HG03196 (cell line): ENCODE data around the gene ATXN3.
A peak's percentile ranks its signal among the peaks of the same experiment; 100 is the strongest.
"Not testable (repeated sequence)": the region's sequence is repeated elsewhere in the genome, so short reads cannot be mapped to it uniquely, and the experiment has no call there.

Source experiments
- ATAC-seq: cut with Tn5 transposase; IDR thresholded peaks from one replicate; pipeline ENCODE4 v1.9.1; 2021; ENCODE audit not compliant: unreplicated experiment

The ATXN3 gene

DNA sequence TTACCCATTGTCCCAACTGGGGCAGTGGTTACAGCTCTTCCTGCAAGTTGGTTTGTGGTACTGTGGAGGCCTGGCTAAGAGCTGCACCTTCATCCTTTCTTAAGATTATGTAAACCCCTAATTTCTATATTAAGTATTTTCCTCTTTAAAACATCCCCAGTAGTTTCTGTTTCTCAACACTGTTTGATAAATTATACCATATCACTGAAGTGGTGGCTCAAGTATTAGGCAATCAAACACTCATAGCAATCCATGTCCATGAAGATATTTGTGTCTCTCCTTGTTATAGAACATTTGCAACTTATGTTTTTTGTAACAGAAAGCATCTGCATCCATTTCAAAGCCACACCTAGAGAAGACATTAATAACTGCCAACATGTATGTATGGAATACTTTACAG, 31.8 kb downstream of the ATXN3 start:
- ATAC-seq: no peak

DNA sequence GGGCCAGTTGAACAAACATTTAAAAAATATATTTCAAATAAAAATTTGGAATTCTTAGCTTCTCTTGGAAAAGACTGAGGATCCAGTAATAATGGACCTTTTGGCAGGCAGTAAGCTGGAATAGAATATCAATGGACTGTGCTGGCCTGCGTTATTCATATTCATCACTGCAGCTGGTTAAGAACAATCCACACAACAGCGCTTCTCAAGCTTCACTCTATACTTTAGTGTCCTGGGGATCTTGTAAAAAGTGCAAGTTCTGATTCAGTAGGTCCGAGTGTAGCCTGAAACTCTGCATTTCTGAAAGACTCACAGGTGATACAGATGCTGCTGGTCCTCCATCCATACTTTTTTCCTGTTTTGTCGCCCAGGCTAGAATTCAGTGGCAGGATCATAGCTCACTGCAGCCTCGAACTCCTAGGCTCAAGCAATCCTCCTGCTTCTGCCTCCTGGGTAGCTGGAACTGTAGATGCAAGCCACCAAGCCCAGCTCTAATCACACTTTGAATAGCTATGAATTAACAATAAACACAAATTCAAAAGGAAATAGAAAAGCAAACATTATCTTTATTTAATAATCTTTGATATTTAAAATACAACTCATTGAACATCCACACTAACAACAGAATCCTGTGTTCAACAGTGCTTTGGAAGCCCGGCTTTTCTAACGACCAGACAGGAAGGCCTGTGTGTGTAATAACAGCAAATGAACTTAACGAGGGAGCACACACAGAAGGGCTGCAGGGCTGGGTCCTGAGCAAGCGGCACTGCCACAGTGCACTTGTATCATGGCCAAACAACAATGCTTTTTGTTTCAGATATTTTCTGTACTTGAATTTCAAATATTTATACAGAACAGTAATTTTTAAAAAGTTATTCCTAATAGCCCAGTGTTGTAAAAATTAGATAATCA, 48.1 kb downstream of the ATXN3 start:
- ATAC-seq: no peak

DNA sequence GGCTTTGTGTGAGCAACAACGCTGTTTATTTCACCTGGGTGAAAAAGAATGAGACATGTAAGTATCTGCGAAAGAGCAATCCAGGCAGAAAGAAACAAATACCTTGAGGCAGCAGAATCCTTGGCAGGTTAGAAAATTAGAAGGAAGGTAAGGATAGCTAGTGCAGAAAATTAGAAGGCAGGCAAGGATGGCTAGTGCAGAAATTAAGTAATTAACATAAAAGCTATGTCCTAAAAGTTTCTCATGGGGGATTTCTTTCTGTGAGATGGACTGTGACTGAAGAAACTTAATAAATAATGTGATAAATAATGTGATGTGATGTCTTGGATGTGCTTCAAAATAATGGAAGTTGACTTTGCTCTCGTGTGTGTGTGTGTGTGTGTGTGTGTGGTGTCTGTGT, 56.6 kb downstream of the ATXN3 start:
- ATAC-seq: no peak

DNA sequence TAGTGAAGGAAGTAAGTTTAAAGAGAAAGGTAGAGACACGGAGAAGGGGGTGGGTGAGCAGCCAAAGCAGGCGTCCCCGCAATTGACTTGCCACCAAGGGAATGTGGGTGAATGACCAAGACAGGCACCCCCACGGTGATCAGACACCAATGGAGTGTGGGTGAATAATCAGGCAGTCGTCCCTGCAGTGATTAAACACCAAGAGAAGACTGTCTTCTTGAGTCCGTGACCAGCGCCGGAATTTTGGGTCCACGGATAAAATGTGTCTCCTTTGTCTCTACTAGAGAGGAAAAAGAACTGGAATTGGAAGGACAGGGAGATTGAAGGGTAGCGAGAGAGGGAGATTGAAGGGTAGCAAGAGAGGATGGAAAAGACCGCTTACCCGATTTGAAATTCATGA, 57.2 kb downstream of the ATXN3 start:
- not testable (repeated sequence) for ATAC-seq

DNA sequence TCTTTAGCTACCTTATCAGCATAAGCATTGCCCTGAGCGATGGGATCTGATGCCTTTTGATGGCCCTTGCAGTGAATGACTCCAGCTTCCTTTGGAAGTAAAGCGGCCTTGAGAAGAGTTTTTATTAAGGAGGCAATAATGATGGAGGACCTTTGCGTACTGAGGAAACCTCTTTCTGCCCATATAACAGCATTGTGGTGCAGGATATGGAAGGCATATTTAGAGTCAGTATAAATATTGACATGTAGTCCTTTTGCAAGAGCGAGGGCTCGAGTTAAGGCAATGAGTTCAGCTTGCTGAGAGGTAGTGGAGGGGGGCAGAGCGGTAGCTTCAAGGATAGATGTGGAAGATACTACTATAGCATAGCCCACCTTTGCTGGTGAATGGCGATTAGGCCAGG, 60.5 kb downstream of the ATXN3 start:
- ATAC-seq: not testable (repeated sequence)

DNA sequence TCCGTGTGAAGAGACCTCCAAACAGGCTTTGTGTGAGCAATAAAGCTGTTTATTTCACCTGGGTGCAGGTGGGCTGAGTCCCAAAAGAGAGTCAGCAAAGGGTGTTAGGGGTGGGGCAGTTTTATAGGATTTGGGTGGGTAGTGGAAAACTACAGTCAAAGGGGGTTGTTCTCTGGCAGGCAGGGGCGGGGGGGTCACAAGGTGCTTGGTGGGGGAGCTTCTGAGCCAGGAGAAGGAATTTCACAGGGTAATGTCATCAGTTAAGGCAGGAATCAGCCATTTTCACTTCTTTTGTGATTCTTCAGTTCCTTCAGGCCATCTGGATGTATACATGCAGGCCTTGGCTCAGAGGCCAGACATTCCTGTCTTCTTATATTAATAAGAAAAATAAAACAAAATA, 64.6 kb downstream of the ATXN3 start:
- ATAC-seq: not testable (repeated sequence)

DNA sequence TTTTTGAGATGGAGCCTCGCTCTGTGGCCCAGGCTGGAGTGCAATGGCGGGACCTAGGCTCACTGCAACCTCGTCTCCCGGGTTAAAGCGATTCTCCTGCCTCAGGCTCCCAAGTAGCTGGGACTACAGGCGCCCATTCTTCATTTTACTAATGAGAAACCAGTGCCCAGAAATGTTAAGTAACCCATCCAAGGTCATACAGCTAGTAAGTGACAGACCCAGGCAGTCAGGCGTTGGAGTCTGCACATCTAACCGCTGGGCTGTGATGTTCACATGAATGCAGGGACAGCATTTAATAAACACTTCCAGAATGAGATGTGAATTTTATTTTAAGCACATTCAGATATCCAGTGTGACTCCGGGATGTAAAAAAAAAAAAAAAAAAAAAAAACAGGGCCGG, 65.2 kb downstream of the ATXN3 start:
- no peak for ATAC-seq

DNA sequence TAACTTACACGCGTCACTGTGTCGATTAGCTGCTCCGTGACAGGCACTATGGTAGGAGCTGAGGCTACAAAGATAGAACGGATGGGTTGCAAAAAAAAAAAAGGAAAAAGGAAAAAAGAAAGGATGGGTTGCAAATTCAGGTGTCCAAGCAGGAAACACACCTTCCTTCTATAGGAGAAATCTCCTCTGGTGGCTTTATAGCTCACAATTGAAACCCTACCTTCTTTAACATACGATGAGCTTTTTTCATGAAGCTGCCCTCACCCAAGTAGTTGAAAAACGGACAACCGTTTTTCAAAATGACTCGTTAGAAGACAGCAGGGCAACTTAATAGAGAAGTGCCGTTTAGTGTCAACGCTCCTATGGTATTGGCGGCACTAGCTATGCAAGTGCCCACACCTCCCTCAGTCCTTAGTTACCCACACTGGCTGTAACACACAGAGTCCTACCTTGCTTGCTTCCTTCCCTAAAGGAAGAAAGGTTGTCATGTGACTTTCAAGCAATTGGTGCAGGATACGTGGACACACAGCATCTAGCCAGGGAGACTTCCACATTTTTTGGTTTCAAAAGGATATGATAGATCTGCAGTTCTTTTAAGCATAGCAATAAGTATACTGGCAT, 65.8 kb downstream of the ATXN3 start:
- ATAC-seq: peak; percentile 26

DNA sequence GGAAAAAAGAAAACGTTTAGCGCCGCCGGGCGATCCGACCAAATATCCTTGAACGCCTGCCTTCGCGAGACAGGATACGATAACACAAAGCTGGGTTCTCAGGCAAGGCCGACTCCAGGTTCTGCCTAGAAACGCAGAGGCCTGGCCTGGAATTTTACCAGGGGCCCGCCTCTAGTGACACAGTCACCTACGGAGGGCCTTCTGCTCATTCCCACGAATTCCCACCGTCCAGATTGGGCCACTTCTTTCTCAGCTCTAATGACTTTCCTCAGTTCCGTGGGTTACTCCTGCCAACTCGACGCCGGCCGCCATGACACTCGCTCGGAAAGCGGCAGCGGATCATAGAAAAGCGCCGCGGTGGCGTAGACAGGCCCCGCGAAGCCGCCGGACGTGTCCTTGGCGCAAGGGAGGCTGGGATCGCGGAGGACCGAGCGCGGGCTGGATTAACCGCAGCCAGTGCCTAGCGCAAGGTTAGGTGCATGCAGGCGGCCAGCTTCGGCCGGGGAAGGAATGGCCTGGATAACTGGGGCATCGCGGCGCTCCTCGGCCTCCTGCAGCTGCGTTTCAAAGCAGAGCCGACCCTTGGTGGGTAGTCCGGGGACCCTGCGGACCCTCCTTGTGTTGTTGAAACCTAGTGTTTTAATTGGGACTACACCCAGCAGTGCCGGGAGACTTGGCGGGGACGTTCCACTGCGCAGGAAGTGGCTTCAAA, 66.5 kb downstream of the ATXN3 start, which contains the start of gene TRIP11:
TRIP11 (minus strand) TSS at position 341 of the 712 bp plus-strand sequence. CDS start 374 bp downstream, outside the sequence.
- ATAC-seq: peak; percentile 97

DNA sequence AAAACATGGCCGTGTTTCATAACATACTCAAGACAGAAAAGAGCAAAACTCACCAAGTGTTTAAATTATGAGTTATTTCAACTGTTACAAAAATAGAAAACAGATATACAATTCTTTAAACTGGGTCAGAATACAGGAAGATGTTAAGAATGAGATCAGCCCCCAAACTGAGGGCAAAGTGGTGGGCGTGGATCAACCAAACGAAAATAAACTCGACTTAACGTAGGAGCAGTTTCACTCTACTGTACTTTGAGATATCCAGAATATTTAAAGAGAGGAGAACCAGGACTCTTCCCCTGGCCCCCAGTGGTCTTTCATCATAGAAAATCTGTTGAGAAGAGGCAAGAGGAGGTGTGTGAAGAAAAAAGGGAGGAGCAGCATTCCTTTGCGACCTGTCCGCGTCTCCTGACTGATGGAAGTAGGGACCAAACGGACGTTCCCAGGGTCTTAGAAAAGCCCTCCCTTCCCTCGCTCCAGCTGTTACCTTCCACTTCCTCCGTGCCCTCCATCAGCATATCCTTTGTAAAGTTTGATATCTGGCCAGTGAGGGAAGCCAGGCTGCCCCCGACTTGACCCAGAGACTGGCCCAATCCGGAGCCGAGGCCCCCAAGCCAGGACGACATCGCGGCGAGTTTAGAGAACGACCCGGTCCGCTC, 67.2 kb downstream of the ATXN3 start:
- peak; percentile 23 for ATAC-seq

DNA sequence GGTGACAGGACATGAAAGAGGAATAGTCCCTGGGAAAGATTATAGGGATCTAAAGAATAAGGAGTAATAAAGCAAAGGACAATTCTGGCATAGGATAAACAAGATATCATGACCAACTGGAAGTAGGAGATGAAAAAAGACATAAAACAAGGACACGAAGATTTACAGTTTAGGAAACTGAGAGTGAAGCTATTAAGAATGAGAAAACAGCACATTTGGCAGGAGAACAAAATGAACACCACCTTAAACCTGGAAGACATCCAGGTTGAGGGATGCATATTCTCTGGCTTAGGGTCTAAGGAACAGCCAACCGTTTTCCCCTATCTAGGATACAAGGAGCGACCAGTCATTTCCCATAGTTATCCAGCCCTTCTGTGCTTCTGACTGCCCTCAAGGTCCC, 68.4 kb downstream of the ATXN3 start:
- ATAC-seq: no peak

DNA sequence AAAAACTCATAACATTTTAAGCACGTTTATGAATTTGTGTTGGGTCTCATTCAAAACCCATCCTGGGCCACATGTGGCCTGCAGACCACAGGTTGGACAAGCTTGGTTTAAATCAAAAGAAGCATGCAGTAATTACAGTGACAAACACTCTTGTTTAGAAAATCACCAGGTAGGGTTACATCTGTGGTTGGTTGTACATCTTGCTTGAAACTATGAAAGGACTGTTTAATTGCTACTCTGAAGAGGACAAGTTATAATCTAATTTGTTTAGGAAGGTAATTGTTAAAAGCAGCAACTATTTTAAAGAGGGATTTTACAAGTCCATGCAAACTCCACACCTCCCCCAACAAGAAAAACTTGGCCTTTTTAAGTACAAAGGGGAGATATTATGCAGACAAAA, 70.5 kb downstream of the ATXN3 start:
- ATAC-seq: no peak

DNA sequence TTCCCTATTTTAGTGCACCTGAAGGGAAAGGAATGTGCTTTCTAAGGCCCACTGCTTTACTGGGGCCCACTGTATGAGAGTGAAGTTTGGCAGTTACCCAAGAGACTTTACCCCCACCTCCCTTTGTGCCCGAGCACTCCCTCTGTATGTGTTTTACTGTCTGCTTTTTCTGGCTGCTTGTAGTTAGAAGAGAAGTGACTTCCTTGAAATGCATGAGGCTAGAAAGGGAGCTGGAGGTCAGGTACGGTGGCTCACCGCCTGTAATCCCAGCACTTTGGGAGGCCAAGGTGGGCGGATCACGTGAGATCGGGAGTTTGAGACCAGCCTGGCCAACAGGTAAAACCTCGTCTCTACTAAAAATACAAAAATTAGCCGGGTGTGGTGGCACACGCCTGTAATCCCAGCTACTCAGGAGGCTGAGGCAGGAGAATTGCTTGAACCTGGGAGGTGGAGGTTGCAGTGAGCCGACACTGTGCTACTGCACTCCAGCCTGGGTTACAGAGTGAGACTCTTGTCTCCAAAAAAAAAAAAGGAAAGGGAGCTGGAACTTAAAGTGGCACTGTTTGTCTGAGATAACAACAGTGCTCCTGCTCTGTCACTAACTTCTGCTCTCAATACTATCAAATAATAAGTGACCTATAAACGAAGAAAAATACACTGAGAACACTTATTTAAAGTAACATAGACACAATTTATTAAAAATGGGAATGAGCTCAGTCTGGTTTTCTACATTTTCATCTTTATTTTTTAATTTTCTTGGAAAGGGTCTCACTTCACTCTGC, 72.3 kb downstream of the ATXN3 start:
- no peak for ATAC-seq

DNA sequence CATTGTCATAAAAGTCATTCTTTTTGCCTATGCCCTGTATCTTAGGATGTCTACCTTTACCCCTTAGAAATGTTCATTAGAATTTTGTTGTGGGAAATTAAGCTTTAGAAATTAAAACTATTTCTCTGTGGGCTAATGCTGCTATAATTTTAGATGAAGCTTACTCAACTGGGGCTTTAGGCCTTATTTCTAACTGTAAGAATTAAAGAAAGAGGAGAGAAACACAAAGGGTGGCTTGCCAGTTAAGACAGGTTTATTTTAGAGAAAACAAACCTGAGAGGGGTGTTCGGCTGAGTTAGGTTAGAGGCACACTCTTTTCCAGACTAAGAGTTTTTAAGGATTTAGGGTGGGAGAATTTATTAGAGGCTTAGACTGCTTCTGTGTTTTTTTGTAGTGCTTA, 72.9 kb downstream of the ATXN3 start:
- no peak for ATAC-seq

DNA sequence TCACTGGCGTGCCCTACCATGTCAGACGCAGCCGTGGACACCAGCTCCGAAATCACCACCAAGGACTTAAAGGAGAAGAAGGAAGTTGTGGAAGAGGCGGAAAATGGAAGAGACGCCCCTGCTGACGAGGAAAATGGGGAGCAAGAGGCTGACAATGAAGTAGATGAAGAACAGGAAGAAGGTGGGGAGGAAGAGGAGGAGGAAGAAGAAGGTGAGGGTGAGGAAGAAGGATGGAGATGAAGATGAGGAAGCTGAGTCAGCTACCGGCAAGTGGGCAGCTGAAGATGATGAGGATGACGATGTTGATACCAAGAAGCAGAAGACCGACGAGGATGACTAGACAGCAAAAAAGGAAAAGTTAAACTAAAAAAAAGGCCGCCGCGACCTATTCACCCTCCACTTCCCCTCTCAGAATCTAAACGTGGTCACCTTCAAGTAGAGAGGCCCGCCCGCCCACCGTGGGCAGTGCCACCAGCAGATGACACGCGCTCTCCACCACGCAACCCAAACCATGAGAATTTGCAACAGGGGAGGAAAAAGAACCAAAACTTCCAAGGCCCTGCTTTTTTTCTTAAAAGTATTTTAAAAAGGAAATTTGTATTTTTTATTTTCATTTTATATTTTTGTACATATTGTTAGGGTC, 79.7 kb downstream of the ATXN3 start:
- no peak for ATAC-seq

DNA sequence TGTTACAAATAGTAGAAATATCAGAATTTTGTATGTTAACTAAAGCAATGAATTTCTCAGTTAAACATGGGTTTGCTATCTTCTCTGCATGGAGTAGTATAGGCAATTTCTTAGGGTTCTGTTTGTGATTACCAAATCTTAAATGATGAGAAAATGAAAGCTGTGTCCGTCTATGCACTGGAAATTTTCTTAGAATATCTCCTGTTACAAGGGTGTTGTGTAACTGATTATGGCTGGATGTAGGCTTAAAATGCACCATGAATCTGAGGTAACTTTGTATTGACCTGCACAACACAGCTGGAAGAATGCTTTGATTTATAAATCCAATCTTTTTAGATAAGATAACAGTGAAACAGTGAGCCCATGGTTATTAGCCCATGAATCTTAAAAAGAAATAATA, 84.3 kb downstream of the ATXN3 start:
- ATAC-seq: no peak

DNA sequence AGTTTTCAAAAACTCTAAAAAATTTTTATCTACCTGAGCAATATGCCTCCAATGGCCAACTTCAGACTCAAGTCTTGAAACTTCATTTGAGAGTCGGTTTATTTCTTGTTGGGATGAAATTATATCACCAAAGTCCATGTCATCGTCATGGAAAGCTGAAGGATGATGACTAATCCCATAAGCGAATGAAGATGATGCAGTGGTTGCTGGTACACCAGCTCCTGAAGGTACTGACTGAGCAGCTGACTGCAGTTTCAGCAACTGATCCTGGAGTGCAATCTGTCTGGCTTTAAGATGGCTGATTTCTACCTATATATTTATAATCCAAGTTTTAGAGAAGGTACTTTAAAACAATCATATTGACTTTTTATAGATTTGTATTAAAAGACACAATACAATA, 84.9 kb downstream of the ATXN3 start:
- ATAC-seq: no peak

DNA sequence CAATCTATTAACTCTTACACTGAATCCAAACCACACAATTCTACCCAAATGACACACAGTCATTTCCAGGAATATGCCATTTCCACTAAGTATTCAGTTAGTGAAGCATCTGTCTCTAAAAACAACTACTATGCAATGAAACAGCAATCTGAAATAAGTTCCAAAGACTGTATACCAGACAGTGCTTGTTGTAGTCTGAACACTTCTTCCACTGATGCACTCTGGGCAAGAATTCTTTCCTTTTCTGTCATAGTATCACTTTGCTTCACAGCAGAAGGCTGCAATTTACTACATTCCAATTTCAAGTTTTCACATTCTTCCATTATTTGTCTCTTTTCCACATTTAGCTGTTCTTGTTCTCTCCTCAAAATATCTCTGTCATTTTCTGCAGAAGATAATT, 92.3 kb downstream of the ATXN3 start:
- no peak for ATAC-seq

DNA sequence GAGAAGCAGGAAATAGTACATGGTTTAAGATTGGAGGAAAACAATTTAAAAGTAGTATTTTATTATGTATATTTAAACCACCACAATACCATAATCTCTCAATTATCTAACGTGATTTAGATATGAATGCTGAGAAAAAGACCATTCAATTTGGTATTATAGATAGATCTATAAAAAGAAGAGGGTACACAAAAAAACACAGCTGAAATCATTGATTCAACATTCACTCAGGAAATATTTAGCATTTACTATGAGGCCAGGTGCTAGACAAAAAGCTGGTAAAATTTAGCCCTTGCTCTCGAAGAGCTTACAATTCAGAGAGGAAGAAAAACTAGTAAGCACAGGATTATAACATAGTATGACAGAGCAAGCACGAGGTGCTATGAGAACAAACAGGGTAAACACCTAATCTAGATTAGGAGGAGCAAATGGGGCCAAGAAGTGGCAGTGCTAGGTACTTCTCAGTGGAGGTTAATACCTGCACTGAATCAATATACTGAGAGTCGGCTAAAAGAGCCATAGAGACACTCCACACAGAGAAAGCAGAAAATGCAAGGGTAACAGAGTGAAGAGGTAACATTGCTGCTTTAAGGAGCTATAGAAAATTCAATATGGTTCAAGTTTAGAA, 94.1 kb downstream of the ATXN3 start:
- ATAC-seq: no peak

DNA sequence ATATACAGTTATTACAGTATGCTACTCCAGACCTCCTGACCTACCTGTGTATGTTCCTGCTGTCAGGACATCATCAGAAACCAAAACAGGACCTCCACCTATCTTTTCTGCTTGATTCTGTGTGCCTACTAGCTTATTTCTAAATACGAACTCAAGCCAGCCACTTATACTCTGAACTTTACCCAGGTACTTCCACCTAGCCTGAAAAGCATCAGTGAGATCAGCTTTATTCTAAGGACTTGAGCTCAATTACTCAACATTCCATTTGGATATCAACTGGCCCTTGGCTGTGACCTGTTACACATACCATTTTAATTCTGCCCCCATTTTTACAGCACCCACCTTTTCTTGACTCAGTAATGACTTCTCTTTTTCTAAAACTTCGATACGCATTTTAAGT, 95.7 kb downstream of the ATXN3 start:
- no peak for ATAC-seq
